GM12873 (cell line): ENCODE measurements around the gene CAPN15.

ENCODE experiments used
- TF ChIP-seq, protein P1 (sequence below): IDR thresholded peaks from 2 replicates; pipeline ENCODE4 v1.5.1; 2012; ENCODE audit warnings: low read depth, mild to moderate bottlenecking, moderate library complexity, low read length, control low read depth; ENCODE audit not compliant: insufficient read depth; ENCODE audit errors: missing control alignments

Gene CAPN15

DNA sequence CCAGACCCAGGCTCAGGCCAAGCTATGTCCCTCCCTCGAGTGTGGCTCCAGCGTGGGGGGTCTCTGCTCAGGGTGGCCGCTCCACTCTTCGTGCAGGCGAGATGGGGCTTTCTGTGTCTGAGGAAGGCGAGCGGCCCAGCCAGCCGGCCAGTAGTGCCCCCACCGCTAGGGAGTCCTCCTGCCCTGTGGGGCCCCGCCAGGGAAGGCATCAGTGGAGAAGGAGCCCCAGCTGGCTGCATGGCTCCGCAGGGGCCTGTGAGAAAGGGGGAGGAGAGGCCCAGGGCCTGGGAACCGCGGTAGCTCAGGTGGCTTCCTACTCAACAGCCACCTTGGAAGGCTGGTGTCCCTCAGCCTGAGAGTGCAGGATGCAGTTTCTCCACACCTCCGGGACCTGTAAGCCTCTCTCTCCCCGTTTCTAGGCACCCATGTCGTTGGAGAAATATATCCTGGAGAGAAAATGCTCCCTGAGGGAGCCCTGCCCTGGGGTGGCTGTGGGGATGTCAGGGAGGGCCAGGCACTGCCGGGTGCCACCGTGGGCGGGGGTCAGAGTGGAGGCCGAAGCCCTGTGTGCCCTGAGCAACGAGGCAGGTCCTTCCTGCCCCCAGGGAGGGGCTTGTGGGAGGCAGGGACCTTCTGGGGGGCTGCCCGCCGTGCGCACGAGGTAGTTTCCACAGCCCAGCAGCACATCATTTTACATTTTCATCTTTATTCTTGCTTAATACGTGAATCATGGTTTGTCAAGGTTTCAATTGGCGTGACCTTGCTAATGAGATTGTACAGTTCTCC is 45.5 kb downstream of the CAPN15 start:
- TF ChIP-seq, protein P1, sequence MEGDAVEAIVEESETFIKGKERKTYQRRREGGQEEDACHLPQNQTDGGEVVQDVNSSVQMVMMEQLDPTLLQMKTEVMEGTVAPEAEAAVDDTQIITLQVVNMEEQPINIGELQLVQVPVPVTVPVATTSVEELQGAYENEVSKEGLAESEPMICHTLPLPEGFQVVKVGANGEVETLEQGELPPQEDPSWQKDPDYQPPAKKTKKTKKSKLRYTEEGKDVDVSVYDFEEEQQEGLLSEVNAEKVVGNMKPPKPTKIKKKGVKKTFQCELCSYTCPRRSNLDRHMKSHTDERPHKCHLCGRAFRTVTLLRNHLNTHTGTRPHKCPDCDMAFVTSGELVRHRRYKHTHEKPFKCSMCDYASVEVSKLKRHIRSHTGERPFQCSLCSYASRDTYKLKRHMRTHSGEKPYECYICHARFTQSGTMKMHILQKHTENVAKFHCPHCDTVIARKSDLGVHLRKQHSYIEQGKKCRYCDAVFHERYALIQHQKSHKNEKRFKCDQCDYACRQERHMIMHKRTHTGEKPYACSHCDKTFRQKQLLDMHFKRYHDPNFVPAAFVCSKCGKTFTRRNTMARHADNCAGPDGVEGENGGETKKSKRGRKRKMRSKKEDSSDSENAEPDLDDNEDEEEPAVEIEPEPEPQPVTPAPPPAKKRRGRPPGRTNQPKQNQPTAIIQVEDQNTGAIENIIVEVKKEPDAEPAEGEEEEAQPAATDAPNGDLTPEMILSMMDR: no peak

DNA sequence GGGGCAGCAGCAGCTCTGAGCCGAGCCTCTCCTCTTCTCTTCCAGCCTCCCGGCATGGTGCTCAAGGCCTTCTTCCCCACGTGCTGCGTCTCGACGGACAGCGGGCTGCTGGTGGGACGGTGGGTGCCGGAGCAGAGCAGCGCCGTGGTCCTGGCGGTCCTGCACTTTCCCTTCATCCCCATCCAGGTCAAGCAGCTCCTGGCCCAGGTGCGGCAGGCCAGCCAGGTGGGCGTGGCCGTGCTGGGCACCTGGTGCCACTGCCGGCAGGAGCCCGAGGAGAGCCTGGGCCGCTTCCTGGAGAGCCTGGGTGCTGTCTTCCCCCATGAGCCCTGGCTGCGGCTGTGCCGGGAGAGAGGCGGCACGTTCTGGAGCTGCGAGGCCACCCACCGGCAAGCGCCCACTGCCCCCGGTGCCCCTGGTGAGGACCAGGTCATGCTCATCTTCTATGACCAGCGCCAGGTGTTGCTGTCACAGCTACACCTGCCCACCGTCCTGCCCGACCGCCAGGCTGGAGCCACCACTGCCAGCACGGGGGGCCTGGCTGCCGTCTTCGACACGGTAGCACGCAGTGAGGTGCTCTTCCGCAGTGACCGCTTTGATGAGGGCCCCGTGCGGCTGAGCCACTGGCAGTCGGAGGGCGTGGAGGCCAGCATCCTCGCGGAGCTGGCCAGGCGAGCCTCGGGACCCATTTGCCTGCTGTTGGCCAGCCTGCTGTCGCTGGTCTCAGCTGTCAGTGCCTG is 46.7 kb downstream of the CAPN15 start:
- TF ChIP-seq, protein P1: no peak

DNA sequence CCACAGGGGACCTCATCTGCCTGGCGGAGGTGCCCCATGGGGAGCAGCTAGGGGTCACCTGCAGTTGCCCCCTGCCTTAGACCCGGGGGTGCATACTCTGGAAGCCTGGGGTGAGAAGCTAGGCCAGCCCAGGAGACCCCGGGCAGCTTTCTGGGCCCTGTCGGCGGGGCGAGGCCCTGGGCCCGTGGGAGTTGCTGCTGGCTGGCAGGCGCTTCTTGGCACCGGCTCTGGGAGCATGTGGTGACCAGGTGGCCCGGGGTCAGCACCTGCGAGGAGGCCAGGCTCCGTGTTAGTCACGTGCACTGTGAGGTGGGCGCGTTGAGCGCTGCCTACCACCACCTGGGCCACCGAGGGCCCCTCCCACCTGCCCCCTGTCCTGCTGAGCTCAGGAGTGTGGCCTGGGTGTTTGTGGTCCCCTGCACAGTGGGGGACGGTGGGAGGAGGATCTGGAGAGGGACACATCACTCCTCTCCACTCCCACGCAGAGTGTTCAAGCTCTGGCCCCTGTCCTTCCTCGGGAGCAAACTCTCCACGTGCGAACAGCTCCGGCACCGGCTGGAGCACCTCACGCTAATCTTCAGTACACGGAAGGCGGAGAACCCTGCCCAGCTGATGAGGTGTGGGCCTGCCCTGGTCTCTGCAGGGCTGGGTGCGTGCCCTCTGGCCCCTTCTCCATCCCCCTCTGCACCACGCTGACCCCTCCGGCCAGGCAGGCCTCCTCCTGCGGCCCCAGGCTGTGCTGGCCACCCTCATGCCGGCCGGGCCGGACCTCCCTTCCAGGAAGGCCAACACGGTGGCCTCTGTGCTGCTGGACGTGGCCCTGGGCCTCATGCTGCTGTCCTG is 48.1 kb downstream of the CAPN15 start:
- TF ChIP-seq, protein P1: no peak

DNA sequence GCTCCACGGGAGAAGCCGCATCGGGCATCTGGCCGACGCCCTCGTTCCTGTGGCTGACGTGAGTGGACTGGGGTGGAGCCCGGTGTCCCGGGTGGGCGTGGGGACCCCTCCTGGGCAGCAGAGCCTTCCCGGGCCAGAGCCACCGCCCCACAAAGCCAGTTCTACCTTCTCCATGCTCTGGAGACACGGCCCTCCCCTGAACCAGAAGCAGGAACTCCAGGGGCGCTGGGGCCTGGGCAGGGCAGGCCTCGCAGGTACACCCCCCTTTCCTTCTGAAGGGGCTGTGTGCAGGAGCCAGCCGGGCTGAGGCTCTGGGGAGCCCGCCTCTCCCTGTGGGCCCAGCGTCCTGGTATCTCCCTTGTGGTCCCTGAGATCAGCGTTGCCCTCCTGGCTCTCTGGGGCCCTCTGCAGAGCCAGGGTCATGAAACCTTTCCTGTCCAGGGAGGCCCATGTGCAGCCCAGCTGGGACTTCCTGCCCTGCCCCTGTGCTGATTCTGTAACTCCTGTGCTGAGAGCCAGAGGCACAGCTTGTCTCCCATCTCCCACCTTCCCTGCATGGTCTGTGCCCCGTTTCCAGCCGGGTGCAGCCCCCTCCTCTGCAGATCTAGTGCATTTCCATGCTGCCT is 48.8 kb downstream of the CAPN15 start:
- TF ChIP-seq, protein P1: no peak

DNA sequence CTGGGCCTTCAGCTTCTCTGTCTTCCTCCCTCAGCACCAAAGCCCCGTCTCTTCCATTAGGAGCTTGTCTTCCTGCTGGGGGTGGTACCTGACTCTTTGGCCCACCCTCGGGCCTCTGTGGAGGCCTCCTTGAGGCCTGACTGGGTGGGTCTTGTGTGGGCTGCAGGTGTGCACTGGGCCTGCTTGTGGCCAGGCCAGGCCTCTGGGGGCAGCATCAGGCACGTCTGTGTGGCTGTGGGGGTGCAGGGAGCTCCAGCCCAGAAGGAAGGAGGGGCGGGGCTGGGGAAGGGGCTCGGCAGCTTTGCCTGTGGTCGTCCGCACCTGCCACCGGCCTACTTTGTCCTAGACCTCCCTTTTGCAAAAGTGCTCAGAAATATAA is 49.3 kb downstream of the CAPN15 start:
- TF ChIP-seq, protein P1: no peak

DNA sequence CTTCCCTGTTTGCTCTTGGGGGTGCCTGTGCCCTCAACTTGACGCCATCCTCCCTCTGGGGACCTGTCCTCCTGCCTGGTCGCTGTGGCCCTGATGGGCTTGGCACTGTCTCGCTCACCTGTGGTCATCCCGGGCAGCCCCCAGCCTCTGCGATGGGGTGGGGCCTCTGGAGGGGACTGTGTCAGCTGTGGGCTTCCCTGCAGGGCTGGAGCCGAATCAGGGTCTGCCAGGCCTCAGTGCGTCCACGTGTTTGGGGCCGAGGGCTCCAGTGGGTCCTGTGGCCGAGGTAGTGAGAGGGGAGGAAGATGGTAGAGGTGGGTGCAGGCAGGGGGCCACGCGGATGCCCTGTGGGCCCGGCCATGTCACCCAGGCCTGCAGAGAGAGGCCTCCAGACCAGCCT is 50.3 kb downstream of the CAPN15 start:
- TF ChIP-seq, protein P1: no peak
